Stimulated activated CD4-positive, alpha-beta T cell treated with anti-CD3 and anti-CD28 coated beads, TNF-alpha, amount 100 ng/mL, for 1 hour (primary cell): ENCODE measurements around the gene HTRA2.
"Not testable (repeated sequence)": the region's sequence is repeated elsewhere in the genome, so short reads cannot be mapped to it uniquely, and the experiment has no call there.

ENCODE experiments used
- DNase-seq, 3 donors: peaks; one replicate each; pipeline ENCODE4 v3.0.0-alpha.2; 2020; ENCODE audit warnings: low read depth in 3 of 3, low spot score in 1 of 3

HTRA2 gene

DNA sequence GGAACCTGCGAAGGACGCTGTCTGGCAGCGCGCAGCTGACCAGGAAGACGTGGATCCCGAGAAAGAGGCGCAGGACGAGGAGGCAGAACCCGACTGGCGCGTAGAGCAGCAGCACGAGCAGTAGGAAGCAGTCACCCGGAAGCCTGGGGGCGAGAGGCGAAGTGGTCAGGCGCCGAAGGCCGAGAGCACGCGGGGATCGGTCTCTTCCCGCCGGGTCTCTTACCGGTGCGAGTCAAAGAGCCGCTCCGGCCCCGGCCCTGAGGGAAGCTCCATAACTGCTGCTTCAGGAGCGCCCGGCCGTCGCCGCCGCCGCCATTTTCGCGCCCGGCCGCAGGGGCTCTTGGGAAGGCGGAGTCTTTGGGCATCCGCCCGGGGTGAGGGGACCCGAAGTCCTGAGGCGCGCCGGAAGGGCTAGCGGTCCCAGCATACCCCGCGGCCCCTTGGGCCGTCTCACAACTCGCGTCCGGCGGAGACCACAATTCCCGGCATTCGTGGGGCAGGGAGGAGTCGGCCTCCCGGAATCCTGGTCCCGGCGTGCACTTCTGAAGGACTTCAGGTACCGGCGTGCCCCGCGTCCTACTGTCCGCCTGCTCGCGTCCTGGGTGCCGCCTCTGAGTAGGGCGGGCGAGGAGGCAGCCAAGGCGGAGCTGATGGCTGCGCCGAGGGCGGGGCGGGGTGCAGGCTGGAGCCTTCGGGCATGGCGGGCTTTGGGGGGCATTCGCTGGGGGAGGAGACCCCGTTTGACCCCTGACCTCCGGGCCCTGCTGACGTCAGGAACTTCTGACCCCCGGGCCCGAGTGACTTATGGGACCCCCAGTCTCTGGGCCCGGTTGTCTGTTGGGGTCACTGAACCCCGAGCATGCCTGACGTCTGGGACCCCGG lies at the start of gene HTRA2, which contains the start of gene AUP1:
Gene HTRA2, plus strand, starts transcription at position 577 of the 882 bp plus-strand sequence. Its CDS starts 74 bp downstream, at position 651.
Gene AUP1, minus strand, starts transcription at position 350 of the 882 bp plus-strand sequence. Its CDS starts 77 bp downstream, at position 273.
- peak; percentile 64 to 71 (median 68) for DNase-seq

DNA sequence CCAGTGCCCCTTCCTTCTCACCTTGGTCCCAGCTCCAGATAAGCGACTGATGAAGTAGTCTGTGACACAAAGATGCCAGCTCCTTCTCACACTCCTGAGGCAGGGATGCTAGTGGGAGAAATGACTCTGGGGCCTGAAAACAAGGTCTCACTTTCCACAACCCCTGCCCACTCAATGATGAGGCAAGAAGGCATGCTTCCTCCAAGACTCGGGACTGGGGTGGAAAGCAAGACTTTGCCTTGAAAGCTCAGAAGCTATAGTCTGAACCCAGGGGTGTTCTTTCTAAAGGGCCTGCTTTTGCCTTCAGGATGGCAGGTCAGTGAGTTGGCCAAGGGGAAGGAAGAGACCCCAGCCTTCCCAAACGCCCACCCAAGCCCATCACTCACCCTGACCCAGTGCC lies 48.3 kb upstream of the HTRA2 start:
- DNase-seq, result no peak

DNA sequence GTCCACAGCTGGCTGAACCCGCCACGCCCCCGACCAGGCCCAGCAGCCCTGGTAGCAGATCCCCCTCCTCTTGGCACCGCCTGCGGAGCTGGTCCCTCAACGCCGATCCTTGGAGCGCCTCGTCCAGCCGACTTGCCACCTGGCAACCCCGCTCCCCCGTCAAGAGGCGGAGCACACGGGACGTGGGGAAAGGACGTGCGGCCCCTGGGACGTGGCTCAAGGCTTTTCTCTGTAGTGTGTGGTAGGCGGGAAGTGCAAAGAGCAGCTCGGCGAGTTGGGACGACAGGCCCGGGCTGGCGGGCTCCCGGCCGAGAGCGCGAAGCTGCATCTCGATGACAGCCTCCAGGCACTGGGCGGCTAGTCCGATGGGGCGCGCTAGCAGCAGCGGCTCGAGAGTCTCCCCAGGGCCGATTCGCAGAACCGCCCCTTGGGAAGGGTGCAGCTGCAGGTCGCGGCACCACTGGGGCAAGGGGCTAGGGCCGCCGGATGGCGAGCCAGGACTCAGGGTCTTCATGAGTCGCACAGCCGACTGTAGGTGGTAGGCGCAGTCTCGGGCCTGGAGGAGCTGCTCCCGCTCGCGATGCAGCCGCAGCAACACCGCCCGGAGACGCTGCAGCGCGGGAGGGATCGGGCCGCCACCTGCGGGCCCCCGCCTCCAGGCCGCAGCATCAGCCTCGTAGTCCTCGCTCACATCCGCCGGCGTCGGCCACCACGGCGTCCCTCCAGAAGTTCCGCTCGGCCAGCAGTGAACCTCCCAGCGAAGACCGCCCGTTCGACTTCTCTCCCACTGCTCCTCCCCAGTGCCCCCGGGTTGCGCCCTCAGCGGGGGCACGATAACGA lies 47.6 kb upstream of the HTRA2 start:
- DNase-seq, result no peak

DNA sequence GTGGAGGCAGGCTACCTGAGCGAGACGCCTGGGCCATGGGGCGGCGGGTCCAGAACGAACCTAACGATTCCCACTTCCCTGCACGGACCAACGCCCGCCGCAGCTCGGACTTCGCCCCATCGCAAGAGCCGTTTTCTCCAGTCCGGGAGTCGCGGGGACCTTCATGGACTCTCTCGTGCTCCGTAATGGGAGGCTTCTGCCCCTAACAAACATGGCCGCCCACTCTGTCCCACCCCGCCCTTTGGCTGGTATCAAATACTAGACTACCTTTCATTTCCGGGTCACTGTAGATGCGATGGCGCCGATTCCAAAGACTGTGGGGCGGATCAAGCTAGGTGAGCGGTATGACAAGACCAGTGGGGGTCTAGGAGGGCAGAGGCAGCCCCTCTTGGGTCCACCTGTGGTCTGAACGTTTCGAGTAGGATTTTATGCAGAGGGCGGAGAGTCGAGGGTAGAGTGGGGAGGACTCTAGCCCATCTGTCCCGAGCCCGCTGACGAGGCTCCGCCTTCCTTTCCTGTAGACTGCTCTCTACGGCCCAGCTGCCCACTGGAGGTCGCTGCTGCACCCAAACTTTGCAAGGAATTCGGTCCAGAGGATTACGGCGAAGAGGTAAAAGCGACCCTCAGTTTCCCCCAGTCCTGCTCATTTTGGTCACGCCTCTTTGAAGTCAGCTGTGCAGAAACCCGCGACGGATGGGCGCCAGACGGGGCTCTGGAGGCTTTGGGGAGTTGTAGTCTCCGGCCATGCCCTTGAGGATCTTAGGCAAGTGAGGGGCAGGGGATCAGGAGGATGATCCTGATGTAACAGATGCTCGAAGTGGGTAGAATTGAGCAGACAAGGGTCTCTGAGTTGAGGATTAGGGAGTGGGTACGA lies 46.7 kb upstream of the HTRA2 start, which contains the start of the genes CCDC142 and TTC31:
Gene CCDC142, minus strand, starts transcription at position 198 of the 874 bp plus-strand sequence. Its CDS starts 161 bp downstream, at position 37.
Gene TTC31, plus strand, starts transcription at position 281 of the 874 bp plus-strand sequence. Its CDS starts 15 bp downstream, at position 296.
- DNase-seq, result peak; percentile 78 to 83 (median 80)

DNA sequence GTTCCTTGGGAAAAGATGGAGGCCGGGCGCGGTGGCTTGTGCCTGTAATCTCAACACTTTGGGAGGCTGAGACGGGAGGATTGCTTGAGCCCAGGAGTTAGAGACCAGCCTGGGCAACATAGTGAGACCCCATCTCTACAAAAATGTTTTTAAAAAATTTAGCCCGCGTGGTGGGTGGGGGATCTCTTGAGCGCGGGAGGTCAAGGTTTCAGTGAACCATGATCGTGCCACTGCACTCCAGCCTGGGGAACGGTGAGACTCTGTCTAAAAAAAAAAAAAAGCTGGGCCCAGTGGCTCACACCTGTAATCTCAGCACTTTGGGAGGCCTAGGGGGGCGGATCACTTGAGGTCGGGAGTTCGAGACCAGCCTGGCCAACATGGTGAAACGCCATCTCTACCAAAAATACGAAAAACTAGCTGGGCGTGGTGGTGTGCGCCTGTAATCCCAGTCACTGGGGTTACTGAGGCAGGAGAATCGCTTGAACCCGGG lies 46.0 kb upstream of the HTRA2 start:
- not testable (repeated sequence) for DNase-seq

DNA sequence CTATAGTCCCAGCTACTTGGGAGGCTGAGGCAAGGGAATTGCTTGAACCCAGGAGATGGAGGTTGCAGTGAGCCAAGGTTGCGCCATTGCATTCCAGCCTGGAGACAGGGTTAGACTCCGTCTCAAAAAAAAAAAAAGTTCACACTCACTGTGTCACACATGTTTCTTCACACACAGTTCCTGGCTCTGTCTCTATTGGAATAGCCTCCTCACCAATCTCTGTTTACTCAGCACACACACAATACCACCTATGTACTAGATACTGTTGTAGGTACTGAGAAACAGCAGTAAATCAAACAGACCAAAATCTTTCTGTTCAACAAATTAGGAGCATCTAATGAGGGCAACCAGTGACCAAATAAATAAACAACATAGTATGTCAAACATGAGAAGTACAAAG lies 43.6 kb upstream of the HTRA2 start:
- no peak for DNase-seq

DNA sequence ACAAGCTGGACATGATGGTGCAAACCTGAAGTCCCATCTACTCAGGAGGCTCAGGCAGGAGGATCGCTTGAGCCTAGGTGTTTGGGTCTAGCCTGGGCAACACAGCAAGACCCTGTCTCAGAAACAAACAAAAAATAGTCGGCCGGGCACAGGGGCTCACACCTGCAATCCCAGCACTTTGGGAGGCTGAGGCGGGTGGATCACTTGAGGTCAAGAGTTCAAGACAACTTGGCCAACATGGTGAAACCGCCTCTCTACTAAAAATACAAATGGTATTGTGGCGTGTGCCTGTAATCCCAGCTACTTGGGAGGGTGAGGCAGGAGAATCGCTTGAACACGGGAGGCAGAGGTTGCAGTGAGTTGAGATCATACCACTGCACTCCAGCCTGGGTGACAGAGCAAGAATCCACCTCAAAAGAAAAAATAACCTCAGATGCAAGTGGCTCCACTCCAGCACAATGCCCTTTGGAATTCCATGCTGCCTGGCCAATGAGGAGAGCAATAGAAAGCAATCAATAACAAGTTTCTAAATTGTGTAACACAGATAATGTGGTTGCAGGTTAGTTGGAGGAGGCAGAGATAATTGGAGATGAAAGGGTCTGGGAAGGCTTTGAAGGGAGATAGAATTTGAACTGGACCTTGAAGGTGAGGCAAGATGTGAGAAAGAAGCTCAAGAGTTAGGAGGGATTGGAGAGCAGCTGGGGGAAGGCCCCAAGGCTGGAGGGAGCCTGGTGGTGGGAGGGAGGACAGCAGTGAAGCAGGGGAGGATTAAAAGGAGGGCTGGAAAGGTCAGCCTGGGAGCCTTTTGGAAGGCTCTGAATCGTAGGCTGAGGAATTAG lies 40.9 kb upstream of the HTRA2 start:
- no peak for DNase-seq

DNA sequence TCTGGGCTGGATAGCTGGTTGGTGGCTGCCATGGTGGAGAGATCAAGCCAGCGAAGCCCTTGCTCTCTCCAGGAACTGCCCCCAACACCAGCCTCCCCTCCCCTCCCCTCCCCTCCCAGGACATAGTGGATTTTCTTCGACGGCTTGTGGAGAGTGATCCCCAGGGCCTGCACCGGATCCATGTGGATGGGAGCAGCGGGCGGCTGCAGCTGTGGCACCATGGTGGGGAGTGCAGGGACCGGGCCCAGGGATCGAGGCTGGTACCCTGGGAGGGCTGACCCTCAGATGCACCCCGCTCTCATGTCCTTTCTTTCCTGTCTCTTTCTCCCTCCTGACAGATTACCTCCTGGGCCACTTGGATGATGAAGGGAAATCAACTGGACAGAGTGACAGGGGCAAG lies 39.8 kb upstream of the HTRA2 start:
- no peak for DNase-seq

DNA sequence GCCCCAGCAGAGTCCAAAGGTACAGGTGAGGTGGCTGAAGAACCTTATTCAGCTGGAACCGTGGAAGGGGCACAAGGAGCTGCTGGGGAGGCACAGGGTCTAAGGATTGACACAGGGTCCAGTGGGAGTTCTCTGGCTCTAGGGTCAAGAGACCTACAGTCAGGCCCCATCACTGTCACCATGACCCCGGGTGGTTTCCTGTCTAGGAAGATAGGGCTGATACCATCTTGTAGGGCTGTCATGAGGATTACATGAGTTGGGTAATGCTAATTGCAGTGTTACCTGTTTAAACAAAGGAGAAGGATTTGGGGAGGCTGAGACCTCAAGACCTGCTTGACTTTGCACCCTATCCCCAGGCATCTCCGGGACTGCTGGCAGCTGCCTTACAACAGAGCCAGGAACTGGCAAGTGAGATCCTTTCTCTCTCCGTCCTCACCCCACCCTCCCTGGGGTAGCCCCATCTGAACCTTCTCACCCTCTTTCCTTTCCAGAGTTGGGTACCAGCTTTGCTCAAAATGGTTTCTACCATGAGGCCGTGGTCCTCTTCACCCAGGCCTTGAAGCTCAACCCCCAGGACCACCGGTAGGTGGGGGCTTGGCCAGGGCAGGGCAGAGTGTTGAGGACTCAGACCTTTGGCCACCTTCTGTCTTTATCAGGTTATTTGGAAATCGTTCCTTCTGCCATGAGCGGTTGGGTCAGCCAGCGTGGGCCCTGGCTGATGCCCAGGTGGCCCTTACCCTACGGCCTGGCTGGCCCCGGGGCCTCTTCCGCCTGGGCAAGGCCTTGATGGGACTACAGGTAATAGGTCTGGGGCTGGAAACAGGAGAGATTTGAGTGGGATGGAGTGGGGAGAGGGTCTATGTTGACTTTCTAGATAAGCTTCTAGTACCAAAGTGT lies 37.8 kb upstream of the HTRA2 start:
- DNase-seq, result no peak

DNA sequence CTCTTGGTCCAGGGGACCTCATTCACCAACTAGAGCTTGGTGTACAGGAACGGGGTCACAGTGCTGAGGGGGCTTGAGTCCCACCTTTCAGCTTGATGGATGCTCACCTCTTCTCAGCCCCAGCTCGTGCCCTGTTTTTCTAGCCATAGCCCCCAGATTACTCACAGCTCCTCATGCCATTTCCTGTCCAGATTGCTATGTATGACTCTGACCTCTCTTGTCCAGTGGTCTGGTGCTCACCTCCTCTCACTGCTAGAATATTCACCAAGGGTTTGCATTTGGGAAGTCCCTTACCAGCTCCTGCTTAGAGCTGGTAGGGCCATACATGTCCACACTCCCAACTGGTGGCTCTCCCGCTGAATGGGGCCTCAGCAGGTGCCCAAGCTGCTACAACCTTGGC lies 36.2 kb upstream of the HTRA2 start:
- no peak for DNase-seq

DNA sequence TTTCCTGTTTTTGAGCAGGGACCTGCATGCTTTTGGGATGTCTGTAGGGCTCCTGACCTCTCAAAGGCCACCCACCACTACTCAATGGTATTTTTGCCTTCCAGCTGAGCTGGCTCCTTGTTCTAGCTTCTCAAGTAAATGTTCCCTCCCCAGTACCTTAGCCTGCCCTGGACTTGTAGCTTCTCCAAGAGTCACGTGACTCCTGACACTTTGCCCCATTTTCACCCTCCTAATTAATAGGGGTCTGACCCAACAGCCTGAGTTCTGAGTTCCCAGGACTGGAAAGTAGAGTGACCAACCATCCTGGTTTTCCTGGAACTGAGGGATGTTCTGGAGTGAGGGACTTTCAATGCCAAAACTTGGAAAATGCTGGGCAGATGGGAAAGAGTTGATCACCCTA lies 34.3 kb upstream of the HTRA2 start:
- no peak for DNase-seq

DNA sequence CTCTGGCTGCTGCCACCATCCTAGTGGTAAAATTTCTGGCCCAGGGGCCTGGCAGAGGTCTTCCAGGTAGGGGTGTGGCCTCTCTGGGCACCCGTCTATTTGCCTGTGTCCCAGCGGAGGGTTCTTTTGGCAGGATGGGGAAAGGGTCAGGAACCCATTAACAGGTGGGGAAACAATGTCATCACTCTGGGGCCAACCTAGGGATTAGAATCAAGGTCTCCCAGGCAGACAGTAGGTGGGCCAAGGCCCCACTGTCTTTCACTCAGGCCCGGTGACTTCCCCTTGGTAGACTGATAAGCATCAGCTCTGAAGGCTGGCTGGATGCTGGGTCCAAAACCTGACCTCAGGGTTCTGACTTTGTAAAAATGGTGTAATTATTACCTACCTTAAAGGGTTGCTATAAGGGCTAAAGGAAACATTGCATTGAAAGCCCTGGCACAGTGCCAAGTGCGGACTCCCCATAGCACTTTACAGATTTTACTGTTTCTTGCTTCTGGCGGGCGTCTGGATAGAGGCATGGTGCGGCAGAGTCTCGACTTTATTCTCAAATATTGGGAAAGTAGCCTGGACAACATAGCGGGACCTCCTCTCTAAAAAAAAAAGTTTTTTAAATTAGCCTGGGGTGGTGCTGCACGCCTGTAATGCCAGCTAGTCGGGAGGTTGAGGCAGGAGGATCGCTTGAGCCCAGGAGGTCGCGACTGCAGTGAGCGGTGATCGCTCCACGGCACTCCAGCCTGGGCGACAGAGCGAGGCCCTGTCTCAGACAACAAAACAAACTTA lies 32.5 kb upstream of the HTRA2 start:
- DNase-seq, result no peak

DNA sequence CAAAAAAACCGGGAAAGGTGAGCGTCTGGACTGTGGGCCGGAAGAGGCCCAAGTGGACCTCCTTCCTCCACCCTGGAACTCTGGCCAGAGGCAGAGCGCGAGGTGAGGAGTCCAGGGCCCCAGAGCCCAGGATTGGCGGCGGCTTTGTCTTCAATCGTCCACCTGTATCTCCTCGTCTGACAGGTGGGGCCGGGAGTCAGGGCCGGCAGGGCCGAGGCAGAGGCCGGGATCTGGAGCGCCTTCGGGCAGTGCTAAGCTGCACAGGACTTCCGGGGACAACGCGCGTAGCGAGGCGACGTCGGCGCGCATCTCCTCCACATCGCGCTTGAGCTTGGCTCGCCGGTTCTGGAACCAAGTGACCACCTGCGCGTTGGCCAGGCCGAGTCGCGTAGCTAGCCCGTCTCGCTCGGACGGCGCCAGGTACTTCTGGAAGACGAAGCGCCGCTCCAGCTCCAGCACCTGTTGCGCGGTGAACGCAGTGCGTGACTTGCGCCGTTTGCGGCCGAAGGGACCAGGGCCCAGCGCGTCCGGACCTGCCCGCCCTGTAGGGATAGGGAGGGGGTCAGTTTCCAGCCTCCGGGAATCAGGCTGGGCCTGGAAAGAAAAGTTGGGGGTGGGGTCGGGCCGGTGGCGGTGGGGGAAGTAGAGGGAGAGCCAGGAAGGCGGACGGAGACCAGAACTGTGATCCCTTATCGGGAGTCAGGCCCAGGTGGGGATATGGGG lies 31.8 kb upstream of the HTRA2 start:
- no peak for DNase-seq

DNA sequence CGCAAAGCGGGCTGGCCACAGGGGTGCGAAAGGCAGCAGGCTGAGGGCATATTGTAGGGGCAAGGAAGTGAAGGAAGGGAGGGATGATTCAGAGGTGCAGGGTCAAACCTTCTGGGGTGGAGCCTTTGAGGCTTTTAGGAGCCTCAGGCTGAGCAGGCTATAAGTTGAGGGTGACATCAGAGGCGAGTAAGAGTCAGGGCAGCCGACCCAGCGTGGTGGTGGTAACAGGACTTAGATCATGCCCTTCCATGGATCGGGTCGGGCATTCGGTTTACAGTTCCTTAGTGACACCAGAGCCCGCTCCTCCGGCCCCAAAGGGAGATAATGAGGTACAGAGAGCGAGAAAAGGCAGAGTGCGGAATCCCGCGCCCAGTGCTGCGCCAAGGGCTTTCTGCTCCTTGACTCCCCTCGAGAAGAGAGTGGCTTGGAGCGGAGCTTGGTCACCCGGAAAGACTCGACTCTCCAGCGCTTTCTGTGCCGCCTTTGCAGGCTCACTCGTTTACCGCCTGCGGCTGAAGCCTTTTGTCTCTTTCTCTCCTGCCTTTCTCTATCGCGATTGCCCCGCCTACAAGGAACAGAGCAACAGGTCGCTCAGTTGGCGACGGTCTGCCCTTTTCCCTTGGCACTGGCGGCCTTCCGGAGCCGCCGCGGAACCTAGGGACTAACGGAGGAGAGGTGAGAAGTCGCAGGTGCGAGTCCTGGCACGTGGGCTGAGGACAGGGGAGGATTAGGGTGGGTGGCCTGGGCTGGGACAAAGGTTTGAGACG lies 31.1 kb upstream of the HTRA2 start:
- no peak for DNase-seq

DNA sequence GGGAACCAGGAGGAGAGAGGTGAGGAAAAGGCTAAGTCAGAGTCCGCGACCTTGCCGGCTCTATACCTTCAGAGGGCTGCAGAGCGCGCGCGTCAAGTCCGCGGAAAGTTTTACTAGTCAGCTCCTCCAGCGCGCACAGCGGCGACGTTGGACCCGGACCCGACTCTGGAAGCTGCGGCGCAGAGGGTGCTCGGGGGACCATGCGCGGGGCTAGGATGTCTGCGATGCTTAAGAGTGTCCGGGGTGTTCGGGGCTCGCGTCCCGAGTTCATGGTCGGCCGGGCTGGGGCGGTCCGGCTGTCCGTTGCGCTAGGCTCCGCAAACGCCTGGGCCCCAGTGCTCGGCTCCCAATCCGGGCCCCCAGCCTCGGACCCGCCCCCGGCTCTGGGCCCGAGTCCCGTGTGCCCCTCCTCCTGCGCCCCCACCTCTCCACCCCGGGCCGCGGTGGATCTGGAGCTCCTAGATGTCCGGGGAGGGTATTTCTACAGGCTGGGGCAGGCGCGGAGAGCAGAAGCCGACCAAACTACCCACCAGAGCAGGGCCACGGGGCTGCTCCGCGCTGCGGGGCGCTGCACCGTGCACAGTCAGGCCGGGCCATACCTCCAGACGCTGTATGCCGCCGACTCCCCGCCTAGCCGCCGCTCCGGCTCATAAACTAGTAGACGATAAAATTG lies 30.3 kb upstream of the HTRA2 start, which contains the start of gene LBX2:
Gene LBX2, minus strand, starts transcription at position 337 of the 673 bp plus-strand sequence. Its CDS starts 66 bp downstream, at position 271.
- no peak for DNase-seq
